Stimulated activated CD8-positive, alpha-beta memory T cell treated with anti-CD3 and anti-CD28 coated beads, Interleukin-7, amount 100 ng/mL, for 4 hours (primary cell): ENCODE data around the gene C2orf72.

Source experiments
- DNase-seq, 2 donors: peaks; one replicate each; pipeline ENCODE4 v3.0.0-alpha.2; 2020; ENCODE audit warnings: low read depth in 2 of 2

C2orf72 gene

DNA sequence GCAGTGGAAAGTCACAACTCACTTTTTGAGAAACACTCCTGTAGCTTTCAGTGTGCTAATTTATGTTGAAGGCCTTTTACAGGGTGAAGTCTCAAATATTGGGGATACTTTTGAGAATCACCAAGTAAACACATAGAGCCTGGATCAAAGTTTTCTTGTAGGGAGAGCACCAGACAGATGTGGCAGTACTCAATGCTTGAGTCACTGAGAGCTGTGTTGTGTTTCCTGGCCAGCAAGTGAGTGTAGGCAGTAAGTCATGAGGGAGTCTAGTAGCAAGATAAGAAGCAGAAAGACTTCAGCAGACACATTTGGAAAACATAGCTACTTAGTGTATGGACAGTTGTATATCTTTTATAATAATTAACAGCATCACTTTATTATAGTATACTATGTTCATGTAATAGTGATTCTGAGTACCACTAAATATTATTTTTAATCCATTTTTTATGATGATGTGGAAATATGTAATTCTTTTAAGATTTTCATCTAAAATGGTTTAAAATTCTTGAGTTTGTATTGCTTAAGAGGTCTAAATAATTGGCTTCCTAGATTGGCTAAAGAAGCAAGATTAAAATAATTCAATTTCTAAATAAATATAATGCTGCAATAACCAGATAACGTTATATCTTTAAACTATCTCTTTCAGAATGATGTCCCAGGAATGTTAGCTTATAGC lies 32.2 kb downstream of the C2orf72 start:
- no peak for DNase-seq

DNA sequence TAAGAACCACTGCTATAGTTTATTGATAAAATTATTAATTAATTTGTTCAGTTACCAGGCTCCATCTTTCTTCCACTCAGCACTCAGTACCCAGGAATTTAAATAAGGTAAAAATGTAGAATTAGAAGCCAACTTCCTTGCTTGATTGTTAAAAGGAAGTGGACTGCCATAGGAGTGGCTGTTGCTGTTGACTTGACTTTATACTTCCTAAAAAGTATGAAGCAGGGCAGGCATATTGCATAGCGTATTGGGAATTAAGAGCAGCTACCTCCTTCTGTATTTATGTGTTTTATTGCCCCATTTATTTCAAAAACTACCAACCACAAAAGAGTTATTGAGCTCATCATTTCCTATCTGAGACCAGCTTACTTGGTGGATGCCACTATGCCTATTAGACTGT lies 47.2 kb downstream of the C2orf72 start:
- DNase-seq, result no peak

DNA sequence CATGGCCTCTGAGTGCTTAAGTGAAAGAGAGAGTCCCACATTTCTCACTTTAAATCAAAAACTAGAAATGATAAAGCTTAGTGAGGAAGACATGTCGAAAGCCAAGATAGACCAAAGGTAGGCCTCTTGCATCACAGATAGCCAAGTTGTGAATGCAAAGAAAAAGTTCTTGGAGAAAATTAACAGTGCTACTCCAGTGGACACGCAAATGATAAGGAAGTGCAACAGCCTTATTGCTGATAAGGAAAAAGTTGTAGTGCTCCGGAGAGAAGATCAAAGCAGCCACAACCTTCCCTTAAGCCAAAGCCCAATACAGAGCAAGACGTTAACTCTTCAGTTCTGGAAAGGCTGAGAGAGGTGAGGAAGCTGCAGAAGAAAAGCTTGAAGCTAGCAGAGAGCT lies 51.4 kb downstream of the C2orf72 start:
- no peak for DNase-seq

DNA sequence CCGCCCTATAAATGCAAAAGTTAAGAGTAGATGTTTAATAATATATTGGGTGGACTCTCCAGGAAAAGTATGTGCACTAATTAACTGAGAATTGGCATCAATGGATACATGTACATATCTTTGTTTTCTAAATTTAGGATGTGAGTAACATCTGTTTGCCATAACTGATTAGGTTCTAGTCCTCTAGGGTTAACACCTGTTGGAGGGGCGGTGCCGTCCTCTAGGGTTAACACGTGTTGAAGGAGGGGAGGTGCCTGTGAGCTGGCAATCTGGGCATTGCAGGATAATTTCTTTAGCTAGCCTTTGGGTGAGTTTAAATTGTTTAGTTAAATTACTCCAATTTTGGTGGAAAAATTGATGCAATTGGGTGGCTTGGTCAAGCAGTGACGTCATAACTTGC lies 56.6 kb downstream of the C2orf72 start:
- DNase-seq, result no peak

DNA sequence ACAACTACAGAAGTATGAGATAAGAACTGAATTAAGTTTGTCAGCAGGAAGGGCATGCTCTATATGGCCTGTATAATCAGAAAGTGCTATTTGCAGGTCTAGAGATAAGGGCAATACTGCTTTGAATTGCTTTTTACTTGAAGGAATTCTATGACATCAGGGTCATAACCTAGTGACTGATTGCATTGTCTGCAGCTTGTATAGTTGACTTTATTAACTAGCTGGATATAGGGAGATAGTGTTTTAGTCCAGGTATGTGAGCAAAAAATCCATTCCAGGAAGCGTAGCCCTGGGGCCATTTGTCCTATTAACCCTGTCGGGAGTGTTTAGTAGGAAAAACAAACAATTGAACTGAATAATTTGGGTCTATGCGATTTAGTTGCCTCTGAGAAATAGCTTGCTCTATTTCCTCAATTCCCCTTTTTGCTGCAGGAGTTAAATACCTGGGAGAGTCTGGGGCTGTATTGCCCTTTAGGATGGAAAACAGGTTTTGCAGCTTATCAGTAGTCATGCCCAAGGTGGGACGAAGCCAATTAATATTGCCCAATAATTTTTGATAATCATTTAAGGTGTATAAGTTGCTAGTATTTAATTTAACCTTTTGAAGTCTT lies 57.5 kb downstream of the C2orf72 start:
- no peak for DNase-seq
